Liver (tissue), 3 donors: Measurements from ENCODE around the gene RNLS.

Experiments
- FOXA2 ChIP-seq: IDR thresholded peaks from 2 replicates; pipeline ENCODE4 v1.6.1; 2016; ENCODE audit warnings: antibody characterized with exemption
- HNF4A ChIP-seq, 2 donors: conservative IDR thresholded peaks; 2 replicates each; pipeline ENCODE4 v1.6.1; 2016; ENCODE audit warnings: antibody characterized with exemption in 2 of 2, mild to moderate bottlenecking in 2 of 2
- MAX ChIP-seq: IDR thresholded peaks from 2 replicates; pipeline ENCODE4 v1.6.1; 2016; ENCODE audit warnings: antibody characterized with exemption
- NR2F2 ChIP-seq: IDR thresholded peaks from 2 replicates; pipeline ENCODE4 v1.6.1; 2016; ENCODE audit warnings: antibody characterized with exemption
- SP1 ChIP-seq: IDR thresholded peaks from 2 replicates; pipeline ENCODE4 v1.6.1; 2018; ENCODE audit warnings: antibody characterized with exemption, mild to moderate bottlenecking
- YY1 ChIP-seq: IDR thresholded peaks from 2 replicates; pipeline ENCODE4 v1.6.1; 2016; ENCODE audit warnings: antibody characterized with exemption, mild to moderate bottlenecking
- TF ChIP-seq, protein P1 (sequence below): fragments of 150-350 bp; IDR thresholded peaks from 2 replicates; pipeline ENCODE4 v1.5.1; 2017; ENCODE audit warnings: improper control_type of control experiment, low read depth, low read length; ENCODE audit not compliant: missing input control
- TF ChIP-seq, protein P2 (sequence below): IDR thresholded peaks from 2 replicates; pipeline ENCODE4 v1.6.1; 2016; ENCODE audit warnings: antibody characterized with exemption, mild to moderate bottlenecking
- TF ChIP-seq, protein P3 (sequence below): IDR thresholded peaks from 2 replicates; pipeline ENCODE4 v1.6.1; 2016; ENCODE audit warnings: antibody characterized with exemption
- TF ChIP-seq, protein P4 (sequence below): IDR thresholded peaks from 2 replicates; pipeline ENCODE4 v1.6.1; 2016; ENCODE audit warnings: antibody characterized with exemption
- donor health status: healthy.
- donor health status: healthy.

GRCh38 chr10:88245974-88246511 lies 337.1 kb downstream of the RNLS start:
- TF ChIP-seq, protein P1, sequence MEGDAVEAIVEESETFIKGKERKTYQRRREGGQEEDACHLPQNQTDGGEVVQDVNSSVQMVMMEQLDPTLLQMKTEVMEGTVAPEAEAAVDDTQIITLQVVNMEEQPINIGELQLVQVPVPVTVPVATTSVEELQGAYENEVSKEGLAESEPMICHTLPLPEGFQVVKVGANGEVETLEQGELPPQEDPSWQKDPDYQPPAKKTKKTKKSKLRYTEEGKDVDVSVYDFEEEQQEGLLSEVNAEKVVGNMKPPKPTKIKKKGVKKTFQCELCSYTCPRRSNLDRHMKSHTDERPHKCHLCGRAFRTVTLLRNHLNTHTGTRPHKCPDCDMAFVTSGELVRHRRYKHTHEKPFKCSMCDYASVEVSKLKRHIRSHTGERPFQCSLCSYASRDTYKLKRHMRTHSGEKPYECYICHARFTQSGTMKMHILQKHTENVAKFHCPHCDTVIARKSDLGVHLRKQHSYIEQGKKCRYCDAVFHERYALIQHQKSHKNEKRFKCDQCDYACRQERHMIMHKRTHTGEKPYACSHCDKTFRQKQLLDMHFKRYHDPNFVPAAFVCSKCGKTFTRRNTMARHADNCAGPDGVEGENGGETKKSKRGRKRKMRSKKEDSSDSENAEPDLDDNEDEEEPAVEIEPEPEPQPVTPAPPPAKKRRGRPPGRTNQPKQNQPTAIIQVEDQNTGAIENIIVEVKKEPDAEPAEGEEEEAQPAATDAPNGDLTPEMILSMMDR: no peak
- TF ChIP-seq NR2F2 (no peak), FOXA2 (no peak), YY1 (no peak), SP1 (no peak), HNF4A (conservative IDR thresholded peaks at IDR 0.05) (no peak), MAX (no peak)
- TF ChIP-seq, protein P2, sequence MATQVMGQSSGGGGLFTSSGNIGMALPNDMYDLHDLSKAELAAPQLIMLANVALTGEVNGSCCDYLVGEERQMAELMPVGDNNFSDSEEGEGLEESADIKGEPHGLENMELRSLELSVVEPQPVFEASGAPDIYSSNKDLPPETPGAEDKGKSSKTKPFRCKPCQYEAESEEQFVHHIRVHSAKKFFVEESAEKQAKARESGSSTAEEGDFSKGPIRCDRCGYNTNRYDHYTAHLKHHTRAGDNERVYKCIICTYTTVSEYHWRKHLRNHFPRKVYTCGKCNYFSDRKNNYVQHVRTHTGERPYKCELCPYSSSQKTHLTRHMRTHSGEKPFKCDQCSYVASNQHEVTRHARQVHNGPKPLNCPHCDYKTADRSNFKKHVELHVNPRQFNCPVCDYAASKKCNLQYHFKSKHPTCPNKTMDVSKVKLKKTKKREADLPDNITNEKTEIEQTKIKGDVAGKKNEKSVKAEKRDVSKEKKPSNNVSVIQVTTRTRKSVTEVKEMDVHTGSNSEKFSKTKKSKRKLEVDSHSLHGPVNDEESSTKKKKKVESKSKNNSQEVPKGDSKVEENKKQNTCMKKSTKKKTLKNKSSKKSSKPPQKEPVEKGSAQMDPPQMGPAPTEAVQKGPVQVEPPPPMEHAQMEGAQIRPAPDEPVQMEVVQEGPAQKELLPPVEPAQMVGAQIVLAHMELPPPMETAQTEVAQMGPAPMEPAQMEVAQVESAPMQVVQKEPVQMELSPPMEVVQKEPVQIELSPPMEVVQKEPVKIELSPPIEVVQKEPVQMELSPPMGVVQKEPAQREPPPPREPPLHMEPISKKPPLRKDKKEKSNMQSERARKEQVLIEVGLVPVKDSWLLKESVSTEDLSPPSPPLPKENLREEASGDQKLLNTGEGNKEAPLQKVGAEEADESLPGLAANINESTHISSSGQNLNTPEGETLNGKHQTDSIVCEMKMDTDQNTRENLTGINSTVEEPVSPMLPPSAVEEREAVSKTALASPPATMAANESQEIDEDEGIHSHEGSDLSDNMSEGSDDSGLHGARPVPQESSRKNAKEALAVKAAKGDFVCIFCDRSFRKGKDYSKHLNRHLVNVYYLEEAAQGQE: no peak
- TF ChIP-seq, protein P3, sequence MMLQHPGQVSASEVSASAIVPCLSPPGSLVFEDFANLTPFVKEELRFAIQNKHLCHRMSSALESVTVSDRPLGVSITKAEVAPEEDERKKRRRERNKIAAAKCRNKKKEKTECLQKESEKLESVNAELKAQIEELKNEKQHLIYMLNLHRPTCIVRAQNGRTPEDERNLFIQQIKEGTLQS: no peak
- TF ChIP-seq, protein P4, sequence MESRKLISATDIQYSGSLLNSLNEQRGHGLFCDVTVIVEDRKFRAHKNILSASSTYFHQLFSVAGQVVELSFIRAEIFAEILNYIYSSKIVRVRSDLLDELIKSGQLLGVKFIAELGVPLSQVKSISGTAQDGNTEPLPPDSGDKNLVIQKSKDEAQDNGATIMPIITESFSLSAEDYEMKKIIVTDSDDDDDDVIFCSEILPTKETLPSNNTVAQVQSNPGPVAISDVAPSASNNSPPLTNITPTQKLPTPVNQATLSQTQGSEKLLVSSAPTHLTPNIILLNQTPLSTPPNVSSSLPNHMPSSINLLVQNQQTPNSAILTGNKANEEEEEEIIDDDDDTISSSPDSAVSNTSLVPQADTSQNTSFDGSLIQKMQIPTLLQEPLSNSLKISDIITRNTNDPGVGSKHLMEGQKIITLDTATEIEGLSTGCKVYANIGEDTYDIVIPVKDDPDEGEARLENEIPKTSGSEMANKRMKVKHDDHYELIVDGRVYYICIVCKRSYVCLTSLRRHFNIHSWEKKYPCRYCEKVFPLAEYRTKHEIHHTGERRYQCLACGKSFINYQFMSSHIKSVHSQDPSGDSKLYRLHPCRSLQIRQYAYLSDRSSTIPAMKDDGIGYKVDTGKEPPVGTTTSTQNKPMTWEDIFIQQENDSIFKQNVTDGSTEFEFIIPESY: no peak
